NCI-H748 treated with DMSO at 0.1 percent for 48 hours (cell line): Measurements from ENCODE around the gene BABAM2.
"Not testable (repeated sequence)": the region's sequence is repeated elsewhere in the genome, so short reads cannot be mapped to it uniquely, and the experiment has no call there.

Experiments used
- DNase-seq: peaks from one replicate; lab custom pipeline; 2025; lab: John Stamatoyannopoulos, UW

Gene BABAM2

DNA sequence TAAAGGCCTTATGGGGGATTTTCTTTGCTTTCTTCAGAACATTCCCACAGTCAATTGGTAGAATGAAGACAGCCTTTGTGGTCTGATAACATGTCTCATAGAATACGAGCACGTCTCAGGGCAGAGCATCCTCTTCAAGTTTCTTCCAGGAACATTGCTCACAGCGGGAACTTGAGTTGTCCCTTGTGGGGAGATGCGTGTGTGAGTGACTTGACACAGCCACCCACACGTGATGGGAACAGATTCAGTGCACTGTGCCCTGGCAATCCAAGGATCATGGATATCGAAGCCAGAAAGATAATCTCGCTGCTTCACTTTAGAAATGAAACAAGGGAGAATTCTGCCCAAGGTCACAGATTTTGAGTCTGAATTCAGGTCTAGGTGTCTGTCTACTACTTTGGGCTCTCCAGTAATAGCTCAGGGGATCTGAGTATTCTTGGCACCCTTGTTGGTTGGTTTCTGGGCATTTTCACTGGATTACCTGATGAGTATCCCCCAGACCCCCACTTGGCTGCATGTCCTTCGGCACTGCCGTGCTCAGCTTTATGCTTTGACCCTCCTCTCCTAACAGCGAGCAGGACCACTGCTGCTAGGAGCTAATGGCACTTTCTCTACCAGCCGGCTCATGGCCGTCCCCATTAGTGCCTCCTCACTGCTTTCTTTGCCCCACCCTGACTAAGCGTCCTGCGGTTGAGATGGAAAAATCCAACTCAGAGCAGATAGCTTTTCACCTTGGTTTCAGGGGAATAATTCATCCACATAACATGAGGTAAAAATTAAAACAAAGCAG, 426.2 kb downstream of the BABAM2 start:
- DNase-seq: no peak

DNA sequence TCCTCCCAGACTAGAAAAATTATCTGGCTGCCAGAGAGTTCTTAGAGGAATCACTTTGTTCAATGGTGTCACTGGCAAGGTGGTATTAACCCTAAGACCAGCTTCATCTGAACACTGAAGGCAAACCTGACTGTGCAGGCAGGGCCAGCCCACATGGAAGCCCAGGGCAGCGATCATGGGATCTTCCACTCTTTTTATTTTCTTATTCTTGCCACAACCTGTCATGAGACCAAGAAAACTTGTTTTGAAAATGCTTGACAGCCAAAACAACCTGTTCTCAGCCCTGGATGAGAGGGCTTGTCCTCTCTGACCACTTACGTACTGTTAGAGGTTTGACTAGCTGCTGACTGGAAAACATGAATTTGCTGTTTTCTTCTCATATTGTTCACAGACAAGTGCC, 426.9 kb downstream of the BABAM2 start:
- DNase-seq: no peak

DNA sequence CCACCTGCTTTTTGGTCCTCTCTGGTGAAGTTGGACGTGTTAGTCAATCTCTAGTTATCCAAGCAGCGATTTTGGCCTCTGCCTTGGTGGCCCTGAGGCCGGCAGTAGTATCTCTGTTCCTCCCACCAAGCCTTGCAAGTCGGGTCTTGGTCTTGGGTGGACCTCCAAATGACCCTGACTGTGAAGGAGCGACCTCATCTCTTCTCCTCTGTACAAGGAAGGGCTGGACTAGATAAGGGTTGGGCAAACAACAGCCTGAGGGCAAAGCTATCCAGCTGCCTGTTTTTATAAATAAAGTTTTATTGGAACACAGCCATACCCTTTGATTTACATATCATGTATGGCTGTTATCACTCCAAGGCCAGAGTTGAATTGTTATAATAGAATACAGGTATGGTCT, 427.5 kb downstream of the BABAM2 start:
- DNase-seq: no peak

DNA sequence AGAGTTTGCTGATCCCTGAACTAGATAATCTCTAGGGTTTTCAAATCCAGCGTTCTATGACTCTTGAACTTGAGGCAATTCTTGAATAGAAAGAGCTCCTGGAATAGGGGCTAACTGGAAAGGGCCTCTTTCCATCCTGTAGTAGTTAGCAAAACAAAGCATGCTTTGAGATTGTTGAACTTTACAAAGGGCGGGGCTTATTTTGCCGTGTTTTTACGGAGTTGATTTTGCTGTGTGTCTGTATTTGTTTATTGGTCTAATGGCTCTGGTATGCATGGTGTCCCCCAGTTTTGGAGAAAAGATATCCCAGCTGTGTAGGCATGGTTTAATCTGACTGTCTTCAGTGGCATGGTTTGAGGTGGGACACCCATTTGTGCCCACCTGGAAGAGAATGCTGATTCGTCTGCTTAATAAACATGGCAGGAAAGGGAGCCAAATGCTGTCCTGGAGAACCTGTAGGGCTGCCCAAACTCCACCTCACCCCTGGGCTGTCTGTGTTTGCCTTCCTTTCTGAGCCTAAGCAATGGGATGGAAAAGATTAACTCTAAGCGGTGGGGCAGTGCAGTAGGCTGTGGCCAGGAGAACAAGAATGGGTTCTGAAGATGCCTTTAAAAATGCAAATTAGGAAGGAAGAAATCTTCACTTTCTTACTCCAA, 428.1 kb downstream of the BABAM2 start:
- no peak for DNase-seq

DNA sequence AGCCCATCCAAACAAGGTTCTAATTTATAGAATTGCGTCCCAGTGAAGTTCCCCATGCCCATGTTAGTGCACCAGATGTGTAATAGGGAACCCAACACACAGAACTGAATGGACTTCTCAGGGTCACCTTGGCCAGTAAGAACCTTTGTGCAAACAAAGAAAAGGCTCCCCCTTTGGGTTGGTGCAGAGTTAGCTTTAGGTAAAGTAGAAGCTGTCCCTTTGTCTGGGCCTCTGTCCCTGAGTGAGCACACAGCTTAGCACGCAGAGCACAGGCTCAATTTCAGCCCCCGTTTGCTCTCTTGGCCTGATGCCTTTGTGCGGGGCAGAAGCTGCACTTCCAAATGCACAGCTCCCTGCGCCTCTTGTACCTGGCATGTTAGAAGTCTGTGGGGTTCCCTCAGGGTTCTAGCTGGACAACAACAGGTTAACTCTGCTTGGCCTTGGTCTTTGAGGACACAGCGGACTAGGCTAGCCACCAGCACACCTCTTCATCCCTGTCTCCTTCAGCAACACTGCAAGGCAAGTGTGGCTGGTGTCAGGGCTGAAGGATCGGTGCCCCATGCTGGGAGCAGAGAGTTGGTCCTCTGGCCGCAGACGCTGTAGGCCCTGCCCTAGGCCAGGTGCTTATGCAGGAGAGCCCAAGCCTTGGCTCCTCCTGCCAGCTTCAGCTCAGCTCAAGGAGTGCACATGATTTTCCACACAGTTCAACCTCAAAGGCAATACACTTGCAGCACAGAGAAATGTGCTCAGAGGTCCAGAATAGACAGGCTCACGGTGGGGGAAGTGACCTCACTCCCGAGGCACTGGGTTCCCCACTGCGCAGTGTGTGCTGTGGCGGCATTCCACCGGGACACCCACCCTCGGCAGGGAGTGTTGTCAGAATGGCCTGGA, 428.8 kb downstream of the BABAM2 start:
- DNase-seq: no peak

DNA sequence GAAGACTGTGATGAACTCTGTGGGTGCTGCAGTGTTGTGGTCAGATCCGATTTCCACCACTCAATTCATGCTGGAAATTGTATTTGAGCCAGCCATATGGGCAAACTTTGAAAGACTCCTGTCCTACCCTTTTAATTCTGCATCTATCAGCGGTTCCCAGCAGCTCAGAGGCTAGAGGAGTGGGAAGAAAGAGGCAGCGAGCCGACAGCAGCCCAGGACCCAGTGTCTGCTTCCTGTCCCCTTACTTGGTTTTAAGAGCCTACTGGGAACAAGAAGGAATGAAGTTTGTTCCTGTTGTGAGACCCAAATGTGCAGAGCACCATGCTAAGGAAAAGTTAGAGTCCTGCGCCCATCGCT, 429.5 kb downstream of the BABAM2 start:
- DNase-seq: no peak

DNA sequence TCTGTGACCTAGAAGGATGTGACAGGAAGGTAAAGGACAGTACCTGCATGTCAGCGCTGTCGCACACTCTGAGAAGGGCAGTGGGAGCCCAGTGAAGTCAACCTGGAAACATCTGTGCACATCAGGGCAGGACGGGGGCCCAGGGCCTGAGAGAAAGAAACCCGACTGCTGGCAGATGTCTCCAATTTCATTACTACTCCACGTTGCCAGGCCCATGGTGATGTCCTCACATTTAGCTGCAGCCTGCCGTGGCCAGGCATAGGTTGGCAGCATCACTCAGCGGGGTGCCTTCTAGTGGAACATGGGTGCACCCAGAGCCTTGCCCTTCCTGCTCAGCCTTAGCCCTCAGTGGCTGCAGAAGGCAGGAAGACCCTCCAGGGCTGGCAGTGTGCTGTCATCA, 429.8 kb downstream of the BABAM2 start:
- no peak for DNase-seq

DNA sequence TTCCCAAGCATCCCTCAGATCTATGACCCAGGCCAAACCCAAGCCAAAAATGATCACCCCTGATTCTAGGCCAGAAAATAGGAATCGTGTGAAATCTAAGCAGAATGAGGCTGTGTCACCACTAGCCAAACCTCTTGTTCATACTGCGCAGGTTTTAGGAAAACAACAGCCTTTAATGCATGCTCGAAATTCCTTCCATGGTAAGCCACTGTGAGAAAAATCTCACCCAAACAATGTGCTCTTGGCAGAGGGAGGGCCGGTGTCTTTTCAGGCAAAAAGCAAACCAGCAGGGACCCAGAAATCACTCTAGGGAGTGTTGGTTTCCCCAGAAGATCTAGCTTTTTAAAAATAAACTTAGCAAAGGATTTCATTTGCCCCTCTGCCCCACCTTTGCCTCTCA, 430.9 kb downstream of the BABAM2 start:
- no peak for DNase-seq

DNA sequence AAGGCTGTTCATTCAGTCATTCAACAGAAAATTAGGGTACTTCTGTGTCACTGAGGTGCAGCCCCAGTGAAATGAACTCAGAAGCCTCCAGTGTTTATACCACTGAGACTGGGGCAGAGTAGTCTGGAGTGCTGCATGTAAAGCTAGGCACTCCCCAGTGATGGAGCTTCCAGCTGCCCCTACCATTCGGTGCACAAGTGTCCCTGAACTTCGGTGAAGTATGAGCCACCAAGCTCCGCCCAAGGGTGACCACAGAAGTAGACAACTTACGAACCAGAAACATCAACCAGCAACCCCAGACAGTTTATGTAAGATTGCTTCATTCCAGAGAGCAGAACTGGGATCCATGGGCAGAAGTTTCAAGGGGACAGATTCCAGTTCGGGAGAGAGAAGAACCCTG, 431.5 kb downstream of the BABAM2 start:
- no peak for DNase-seq

DNA sequence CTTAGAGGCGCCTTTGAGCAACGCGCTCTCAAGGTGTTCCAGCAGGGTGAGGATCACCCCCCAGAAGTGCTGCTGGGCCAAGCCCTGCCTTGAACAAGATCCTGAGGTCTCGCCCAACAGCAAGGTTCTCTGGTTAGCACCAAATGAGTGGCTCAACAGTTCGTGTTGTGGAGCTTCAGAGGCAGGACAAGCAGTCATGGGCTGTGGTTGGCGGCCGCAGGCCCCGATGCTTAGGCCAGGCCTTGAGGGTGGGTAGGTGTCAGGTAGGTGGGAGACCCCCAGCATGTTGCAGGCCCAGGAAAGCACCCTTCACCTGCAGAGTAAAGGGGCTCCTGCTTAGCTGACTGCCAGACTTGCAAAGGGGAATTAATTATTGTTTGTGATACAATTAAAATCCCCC, 431.9 kb downstream of the BABAM2 start:
- no peak for DNase-seq

DNA sequence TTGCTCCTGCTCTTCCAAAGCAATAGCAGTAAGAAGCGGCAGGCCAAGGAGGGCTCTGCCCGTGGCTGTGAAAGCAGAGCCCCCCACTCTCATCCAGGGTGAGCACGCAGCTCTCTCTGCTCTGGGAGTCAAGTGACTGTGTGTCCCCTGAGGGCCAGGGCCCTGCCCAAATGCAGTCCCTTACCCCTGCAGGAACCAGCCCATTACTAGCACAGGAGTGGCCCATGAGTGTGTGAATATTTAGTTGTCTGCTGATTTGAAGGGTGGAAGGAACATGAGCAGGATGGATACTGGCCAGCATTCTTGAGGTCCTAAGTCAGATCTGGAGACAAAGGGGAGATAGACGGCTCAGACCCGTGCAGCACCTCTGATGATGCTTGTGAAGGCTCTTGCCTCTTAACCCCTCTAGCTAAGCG, 432.5 kb downstream of the BABAM2 start:
- DNase-seq: no peak

DNA sequence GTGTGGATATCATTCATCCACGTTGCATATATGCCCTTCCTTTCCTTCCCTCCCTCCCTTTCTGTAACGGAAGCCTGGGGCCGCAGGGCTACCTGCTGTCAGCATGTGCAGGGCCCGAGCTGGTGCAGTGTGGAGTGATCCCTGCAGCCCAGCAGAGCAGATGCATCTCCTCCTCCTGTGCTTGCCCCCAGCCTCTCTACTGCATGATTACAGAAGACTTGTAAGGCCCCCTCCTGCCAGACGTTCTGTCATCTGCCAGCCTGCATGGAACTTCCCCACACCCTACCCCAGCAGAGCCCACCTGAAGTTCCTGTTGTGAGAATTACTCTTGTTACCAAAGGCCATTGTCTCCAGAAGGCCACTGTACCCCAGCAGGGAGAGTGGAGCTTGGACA, 434.6 kb downstream of the BABAM2 start:
- no peak for DNase-seq

DNA sequence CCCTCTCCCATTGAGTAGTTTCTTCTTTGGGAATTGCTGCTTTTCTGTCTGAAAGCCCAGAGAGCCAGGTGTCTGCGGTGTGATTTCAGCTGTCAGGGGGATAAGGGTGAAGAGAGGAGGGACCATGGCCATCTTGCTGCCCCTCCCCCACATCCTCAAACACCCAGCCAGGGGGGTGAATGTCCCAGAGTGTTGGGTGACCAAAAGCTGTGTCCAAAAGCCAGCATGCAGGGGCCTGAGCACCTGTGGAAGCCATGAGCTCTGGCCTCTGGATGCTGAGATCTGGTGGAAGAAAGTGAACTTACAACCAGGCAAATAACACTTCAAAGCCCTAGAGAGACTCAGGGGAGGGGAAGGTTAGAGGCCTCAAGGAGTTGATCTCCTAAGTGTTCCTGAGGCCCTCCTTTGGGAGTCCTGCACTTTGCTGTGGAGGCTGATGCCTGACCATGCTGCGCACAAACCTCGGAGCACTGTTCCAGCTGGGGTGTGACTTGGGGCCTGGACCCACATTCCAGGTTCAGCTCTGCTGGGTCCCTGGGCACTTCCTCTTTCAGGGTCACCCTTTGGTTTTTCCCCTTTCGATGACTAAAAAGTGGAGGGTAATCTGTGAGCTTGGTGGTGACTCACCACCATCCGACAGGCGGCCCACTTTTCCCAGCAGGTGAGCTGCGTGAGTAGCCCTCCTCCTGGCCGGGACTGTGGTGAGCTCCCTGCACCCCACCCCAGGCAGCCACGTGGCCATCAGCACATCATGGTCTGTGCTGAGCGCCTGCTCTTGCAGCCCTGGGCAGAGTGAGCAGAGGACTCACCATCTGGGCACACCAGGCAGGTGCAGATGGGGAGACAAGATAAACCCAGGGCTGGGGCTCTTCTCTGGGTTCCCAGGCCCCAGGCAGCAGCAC, 435.3 kb downstream of the BABAM2 start:
- no peak for DNase-seq

DNA sequence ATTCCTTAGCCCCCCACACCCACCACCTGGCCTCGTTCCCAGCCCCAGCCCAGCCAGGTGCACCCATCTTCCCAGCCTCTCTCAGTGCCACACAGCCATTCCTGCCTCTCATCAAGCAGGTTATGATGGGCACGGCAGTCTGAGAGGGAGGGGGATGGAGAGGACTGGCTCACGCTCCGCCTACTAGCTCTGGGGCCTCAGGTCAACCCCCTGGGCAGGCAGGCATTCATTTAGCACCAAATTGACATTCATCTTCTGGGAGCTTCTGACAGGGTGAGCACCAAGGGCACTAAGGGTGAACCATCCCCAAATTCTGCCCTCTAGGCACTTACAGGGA, 435.9 kb downstream of the BABAM2 start:
- no peak for DNase-seq

DNA sequence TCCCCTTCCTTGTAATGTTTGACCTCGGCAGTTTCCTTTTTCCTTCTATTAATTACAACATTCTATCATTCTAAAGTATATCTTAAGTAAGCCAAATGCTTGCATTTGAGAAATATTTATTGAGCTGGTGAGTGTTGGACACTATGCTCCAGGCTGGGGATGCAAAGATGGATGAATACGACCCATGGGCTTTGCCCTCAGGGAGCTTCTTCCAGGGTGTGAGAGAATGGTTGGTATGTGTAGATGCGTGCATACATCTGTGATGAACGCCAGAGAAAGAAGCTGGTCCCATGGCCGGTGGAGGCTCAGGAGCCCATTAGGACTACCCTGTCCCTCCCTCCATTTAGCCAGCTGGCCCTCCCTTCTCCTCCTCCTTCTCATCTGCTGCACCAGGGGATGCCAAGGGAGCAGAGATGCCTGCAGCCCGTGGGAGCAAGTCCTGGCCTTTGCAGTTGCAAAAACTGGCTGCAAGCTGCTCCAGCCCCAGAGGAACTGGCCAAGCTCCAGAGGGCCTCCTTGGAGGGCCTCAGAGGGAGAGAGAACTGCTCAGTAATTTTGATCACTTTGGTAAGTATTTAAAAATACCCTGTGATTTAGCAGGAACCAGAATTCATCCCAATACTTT, 436.5 kb downstream of the BABAM2 start:
- no peak for DNase-seq

DNA sequence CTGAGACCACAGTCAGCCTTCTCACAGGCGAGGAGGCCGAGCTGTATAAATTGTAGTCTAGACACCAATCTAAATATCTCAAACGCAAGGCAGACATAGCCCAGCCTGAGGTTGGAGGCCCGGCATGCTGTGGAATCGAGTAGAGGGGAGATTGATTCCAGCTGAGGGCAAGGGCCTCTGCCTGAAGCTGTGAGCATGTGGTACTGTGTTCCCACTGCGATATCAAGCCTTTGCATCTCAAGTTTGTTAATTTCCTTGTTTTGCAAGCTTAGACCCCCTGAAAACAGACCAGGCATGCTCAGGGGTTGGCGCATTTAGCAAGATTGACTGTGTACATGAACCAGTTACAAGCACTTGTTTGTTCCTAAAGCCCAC, 437.0 kb downstream of the BABAM2 start:
- DNase-seq: no peak

DNA sequence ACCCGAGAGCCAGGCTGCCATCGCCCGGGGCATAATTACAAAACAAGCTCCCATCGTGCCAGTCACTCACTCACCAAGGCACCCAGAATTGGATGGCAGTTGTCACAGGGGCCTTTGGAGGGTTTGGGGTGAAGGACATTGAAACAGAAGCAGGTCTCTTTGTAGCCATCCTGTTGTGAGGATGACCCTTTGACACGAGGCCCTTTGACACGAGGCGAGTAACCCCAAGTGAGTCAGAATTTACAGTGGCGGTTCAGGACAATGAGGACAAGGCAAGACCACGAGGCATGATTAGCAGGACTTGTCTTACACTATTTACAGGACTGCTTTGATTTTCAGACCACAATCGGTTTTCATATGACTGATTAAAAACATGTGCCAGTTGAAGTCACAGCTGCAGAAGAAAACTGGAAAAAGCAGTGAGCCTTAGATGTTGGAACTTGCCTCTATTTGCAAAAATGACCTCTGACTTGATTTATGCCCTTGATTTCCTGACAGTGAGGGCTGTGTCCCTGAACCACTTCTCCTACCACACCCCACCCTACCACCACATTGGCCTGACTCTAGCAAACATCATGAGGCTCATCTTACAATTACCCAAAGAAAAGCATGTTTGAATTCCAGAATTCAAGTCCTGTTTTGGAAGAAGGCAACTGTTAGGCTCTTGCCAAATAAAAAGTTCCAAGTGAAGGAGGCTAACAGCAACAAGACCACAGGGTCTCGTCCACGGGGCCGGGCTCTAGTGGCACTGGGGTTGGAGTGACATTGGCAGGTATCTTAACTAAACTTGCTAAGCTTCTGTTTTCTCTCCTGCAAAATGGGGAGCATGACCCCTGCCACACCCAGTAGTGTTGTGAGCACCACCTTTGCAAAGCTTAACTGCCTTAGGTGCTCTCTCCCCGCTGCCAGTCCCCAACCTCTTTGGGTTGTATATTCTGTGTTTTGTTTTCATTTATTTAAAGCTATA, 437.7 kb downstream of the BABAM2 start:
- DNase-seq: no peak

DNA sequence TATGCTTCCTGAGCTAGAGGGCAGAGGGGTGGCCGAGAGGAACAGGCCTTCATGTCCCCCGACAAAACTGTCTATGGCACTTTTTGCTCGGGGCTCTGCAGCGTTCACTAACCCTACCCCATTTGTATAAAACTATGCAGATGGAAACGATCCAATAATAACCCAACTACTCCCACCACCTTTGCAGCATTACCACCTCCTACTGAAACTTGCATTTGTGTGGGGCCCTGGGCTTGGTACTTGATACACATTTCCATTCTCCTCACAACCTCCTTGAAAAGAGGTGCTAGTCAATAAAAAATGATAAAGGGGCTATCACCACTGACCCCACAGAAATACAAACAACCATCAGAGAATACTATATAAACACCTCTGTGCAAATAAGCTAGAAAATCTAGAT, 438.7 kb downstream of the BABAM2 start:
- DNase-seq: no peak

DNA sequence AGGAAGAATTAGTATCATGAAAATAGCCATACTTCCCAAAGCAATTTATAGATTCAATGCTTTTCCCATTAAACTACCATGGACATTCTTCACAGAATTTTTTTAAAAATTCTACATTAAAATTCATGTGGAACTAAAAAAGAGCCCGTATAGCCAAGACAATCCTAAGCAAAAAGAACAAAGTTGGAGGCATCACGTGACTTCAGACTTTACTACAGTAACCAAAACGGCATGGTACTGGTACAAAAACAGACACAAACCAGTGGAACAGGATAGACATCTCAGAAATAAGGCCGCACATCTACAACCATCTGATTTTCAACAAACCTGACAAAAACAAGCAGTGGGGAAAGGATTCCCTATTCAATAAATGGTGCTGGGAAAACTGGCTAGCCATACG, 440.2 kb downstream of the BABAM2 start:
- DNase-seq: not testable (repeated sequence)

DNA sequence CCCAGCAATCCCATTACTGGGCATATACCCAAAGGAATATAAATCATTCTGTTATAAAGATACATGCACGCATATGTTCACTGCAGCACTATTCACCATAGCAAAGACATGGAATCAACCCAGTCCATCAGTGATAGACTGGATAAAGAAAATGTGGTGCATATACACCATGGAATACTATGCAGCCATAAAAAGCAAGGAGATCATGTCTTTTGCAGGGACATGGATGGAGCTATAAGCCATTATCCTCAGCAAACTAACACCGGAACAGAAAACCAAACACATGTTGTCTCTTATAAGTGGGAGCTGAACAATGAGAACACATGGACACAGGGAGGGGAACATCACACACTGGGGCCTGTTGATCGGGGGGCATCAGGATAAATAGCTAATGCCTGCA, 441.3 kb downstream of the BABAM2 start:
- not testable (repeated sequence) for DNase-seq
